Suprapubic skin (tissue), 4 donors: ENCODE data around the gene SP2. TPM values are rescaled to one million over a fixed set of nuclear protein-coding genes. Genes with fewer than 3 reads are reported as not detected.

ENCODE experiments used
- DNase-seq, 2 donors: peaks; one replicate each; pipeline ENCODE4 v3.0.0-alpha.2; 2019; ENCODE audit warnings: low spot score in 2 of 2
- H3K27ac ChIP-seq: fragments of 200-600 bp; sonication (generic); one replicate; pipeline ENCODE4 v1.5.1; 2019
- H3K27me3 ChIP-seq: fragments of 200-600 bp; sonication (generic); one replicate; pipeline ENCODE4 v1.5.1; 2019
- H3K36me3 ChIP-seq: fragments of 200-600 bp; sonication (generic); one replicate; pipeline ENCODE4 v1.5.1; 2019
- H3K4me1 ChIP-seq: fragments of 200-600 bp; sonication (generic); one replicate; pipeline ENCODE4 v1.5.1; 2019
- H3K4me3 ChIP-seq: fragments of 200-600 bp; sonication (generic); one replicate; pipeline ENCODE4 v1.5.1; 2019; ENCODE audit warnings: mild to moderate bottlenecking
- H3K9me3 ChIP-seq: fragments of 200-600 bp; sonication (generic); one replicate; pipeline ENCODE4 v1.5.1; 2019
- EP300 ChIP-seq: sonication (generic); formaldehyde crosslinking; IDR thresholded peaks from one replicate; pipeline ENCODE4 v1.6.1; 2017; ENCODE audit warnings: antibody characterized with exemption
- POLR2A ChIP-seq, 2 donors: fragments of 450-650 bp; IDR thresholded peaks; one replicate each; pipeline ENCODE4 v1.6.1; 2017; ENCODE audit warnings: antibody characterized with exemption in 2 of 2, mild to moderate bottlenecking in 2 of 2, moderate library complexity in 2 of 2
- POLR2AphosphoS5 ChIP-seq, 3 donors: sonication (generic); formaldehyde crosslinking; IDR thresholded peaks; one replicate each; pipeline ENCODE4 v1.6.1; 2017; ENCODE audit warnings: antibody characterized with exemption in 3 of 3
- WGBS: methylation state at CpG from one replicate; pipeline ENCODE4 v1.1.5; 2018; 5-methylcytosine and 5-hydroxymethylcytosine counted together
- total RNA-seq, 4 donors: library from RNA; depleted of rRNA; stranded (reverse); fragments of >200 nt; gene quantifications; one replicate each; pipeline ENCODE4 v1.1.0, GENCODE V29; 2016
- TF ChIP-seq, protein P1 (sequence below), 2 donors: fragments of 200-600 bp in 1 of 2; fragments of 450-650 bp in 1 of 2; sonication (generic) in 1 of 2; IDR thresholded peaks; one replicate each; pipeline ENCODE4 v1.5.1; 2016 to 2019; ENCODE audit warnings: antibody characterized with exemption in 2 of 2, mild to moderate bottlenecking in 1 of 2, moderate library complexity in 1 of 2

Gene SP2
- total RNA-seq, 4 donors from 2014 or later: 6.9 to 12.7 (median 9.8) TPM

DNA sequence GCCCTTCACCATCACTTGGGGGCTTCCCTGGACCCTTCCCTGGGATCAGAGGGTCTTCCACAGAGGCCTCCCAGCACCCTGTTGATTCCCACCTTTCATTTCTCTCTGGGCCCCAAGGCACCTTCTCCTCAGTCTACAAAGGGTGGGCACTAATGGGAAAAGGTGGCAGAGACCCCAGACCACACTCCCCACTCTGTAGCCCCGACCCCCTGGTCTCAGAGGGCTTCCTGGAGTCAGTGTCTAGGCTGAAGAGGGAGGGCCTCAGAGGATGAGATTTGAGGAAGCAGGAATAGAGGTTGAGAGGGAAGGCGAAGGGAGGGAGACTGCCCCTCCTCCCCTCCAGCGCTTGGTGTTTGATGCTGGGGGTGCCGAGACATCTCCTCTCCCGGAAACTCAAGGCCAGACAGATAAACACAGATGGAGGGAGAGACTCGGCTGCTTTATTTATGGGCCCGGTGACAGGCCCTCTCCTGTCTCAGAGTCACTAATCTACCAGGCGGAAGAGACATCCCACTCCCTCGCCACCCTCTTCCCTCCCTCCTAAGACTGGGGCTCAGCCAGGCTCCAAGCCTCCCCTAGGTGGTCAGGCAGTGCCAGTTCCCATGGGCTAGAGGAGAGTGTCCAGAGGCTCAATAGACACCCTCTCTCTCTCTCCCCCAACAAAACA, 18.5 kb upstream of the SP2 start:
- TF ChIP-seq, protein P1, sequence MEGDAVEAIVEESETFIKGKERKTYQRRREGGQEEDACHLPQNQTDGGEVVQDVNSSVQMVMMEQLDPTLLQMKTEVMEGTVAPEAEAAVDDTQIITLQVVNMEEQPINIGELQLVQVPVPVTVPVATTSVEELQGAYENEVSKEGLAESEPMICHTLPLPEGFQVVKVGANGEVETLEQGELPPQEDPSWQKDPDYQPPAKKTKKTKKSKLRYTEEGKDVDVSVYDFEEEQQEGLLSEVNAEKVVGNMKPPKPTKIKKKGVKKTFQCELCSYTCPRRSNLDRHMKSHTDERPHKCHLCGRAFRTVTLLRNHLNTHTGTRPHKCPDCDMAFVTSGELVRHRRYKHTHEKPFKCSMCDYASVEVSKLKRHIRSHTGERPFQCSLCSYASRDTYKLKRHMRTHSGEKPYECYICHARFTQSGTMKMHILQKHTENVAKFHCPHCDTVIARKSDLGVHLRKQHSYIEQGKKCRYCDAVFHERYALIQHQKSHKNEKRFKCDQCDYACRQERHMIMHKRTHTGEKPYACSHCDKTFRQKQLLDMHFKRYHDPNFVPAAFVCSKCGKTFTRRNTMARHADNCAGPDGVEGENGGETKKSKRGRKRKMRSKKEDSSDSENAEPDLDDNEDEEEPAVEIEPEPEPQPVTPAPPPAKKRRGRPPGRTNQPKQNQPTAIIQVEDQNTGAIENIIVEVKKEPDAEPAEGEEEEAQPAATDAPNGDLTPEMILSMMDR (IDR thresholded peaks at IDR 0.05): no peak
- TF ChIP-seq EP300: no peak
- no peak for TF ChIP-seq POLR2AphosphoS5 (IDR thresholded peaks at IDR 0.05)
- TF ChIP-seq POLR2A (IDR thresholded peaks at IDR 0.05): no peak
- H3K27ac ChIP-seq: no peak overlapping the region
- peaks cover 17% of the 10 kb centered on the region for H3K4me1 ChIP-seq
- no peak overlapping the region for H3K4me3 ChIP-seq
- H3K36me3 ChIP-seq: no peaks in the 10 kb centered on the region
- no peak for DNase-seq
- peaks cover 49% of the 10 kb centered on the region for H3K27me3 ChIP-seq
- WGBS: 56% methylated on average over 9 of the region's 9 CpGs
- no peaks in the 10 kb centered on the region for H3K9me3 ChIP-seq

DNA sequence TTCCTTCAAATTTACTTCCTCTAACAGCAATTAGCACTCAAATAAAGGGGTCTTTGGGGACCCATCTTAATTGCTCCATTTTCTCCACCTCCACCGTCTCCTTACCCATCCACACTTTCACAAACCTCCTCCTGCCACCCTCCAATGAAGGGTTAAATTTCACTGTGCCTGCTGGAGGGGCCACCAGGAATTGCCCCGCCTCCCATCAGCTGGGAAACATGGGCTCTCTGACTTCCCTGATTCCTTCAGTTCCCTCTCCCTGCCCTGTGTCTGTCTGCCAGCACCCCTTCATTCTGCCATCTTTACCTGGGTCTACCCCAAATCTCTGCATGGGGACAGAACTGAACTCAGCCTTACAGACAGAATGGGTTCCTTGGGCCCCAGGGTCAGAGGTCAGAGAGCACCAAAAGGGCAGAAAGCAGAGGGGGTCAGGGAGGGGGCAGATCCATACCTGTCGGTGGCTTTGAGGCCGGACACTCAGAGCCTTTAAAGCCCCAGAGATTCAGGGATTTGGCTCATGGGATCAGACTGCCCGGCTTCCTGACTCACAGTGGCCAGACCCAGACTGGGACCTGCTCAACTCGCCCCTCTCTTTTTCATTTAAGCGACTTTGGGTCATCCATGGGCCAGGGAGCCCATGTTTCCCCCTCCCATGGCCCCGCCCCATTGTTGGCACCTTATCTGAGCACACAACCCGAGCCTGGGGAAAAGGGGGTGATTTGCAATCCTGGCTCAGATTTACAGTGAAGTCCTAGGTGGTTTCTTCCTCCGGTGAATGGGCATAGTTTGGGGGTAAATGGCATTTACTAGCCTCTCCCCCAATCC, 17.6 kb upstream of the SP2 start:
- no peak overlapping the region for H3K27ac ChIP-seq
- H3K9me3 ChIP-seq: no peaks in the 10 kb centered on the region
- TF ChIP-seq POLR2AphosphoS5 (IDR thresholded peaks at IDR 0.05) (no peak), EP300 (no peak), POLR2A (IDR thresholded peaks at IDR 0.05) (no peak)
- TF ChIP-seq, protein P1 (IDR thresholded peaks at IDR 0.05): no peak
- DNase-seq: no peak
- H3K4me1 ChIP-seq: peaks cover 18% of the 10 kb centered on the region
- H3K36me3 ChIP-seq: no peaks in the 10 kb centered on the region
- no peak overlapping the region for H3K4me3 ChIP-seq
- peaks cover 40% of the 10 kb centered on the region for H3K27me3 ChIP-seq
- 47% methylated on average over 9 of the region's 10 CpGs for WGBS

DNA sequence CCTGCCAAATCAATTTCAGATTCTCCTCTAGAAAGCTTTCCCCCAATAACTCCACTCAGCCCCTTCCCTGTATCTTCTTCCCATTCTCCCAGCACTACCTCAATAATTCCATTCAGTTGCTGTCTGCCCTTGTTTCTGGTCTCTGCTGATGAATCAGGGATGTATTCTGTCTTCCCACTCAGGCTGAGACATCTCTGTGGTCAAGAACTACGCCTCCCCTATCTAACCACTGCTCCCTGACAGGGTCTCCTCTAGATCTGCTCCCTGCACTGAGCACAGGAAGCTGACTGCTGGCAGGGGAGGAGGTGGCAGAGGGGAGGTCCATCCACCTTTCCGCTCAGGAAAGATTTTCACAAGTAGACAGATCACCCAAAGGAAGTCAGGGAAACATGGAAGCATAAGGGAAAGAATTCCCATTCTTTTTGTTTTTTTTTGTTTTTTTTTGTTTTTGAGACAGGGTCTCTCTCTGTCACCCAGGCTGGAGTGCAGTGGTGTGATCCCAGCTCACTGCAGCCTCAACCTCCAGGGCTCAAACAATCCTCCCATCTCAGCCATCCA, 16.9 kb upstream of the SP2 start:
- DNase-seq: no peak
- H3K9me3 ChIP-seq: no peaks in the 10 kb centered on the region
- H3K4me1 ChIP-seq: peaks cover 24% of the 10 kb centered on the region
- H3K27ac ChIP-seq: no peak overlapping the region
- no peaks in the 10 kb centered on the region for H3K36me3 ChIP-seq
- 70% methylated on average over 2 of the region's 2 CpGs for WGBS
- peaks cover 35% of the 10 kb centered on the region for H3K27me3 ChIP-seq
- no peak for TF ChIP-seq POLR2A (IDR thresholded peaks at IDR 0.05)
- TF ChIP-seq, protein P1 (IDR thresholded peaks at IDR 0.05): no peak
- no peak for TF ChIP-seq EP300
- no peak for TF ChIP-seq POLR2AphosphoS5 (IDR thresholded peaks at IDR 0.05)
- no peak overlapping the region for H3K4me3 ChIP-seq

DNA sequence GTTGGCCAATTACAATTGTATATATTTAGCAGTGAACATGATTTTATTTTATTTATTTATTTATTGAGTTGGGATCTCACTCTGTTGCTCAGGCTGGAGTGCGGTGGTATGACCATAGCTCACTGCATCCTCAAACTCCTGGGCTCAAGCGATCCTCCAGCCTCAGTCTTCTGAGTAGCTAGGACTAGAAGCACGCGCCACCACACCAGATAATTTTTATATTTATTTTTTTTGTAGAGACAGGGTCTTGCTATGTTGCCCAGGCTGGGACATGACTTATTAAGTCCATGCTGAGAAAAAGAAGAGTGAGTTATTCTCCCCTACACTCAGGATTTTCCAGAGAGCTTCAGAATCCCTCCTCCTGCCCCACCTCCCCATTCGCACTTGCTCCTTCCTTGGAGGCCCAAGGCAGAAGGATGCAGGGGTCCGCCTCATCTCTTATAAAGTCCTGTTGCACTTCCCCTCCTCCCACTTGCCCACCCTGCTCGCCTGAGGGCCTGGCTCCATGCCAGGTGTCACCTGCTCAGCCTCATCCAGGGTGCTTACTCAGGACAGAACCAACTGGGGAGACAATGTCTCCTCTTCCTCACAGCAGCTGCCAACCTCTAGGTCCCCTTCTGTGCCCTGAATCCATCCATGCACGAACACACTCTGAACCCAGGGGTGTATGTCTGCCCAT, 16.1 kb upstream of the SP2 start:
- TF ChIP-seq, protein P1 (IDR thresholded peaks at IDR 0.05): no peak
- no peak for TF ChIP-seq POLR2A (IDR thresholded peaks at IDR 0.05)
- no peak for TF ChIP-seq EP300
- TF ChIP-seq POLR2AphosphoS5 (IDR thresholded peaks at IDR 0.05): no peak

More for the DNA sequence above, 16.1 kb upstream of the SP2 start:
- 84% methylated on average over 8 of the region's 8 CpGs for WGBS
- Histone ChIP-seq H3K4me1 (peaks cover 32% of the 10 kb centered on the region), H3K36me3 (no peaks in the 10 kb centered on the region), H3K27me3 (peaks cover 27% of the 10 kb centered on the region), H3K4me3 (no peak overlapping the region), H3K9me3 (no peaks in the 10 kb centered on the region), H3K27ac (no peak overlapping the region)
- DNase-seq: no peak
